SK-N-SH (cell line): ENCODE measurements around the gene TNK2.

ENCODE experiments used
- CTCF ChIP-seq: fragments of 200-600 bp; sonication (generic); IDR thresholded peaks from 2 replicates; pipeline ENCODE4 v1.6.1; 2017; ENCODE audit warnings: antibody characterized with exemption, mild to moderate bottlenecking, moderate library complexity
- FOXJ3 ChIP-seq: sonication (generic); formaldehyde crosslinking; IDR thresholded peaks from 2 replicates; pipeline ENCODE4 v1.5.1; 2020; ENCODE audit warnings: mild to moderate bottlenecking, missing genetic modification reagents
- MAX ChIP-seq: IDR thresholded peaks from 2 replicates; pipeline ENCODE4 v1.4.0; 2012; ENCODE audit warnings: low read depth
- MEF2A ChIP-seq: IDR thresholded peaks from 2 replicates; pipeline ENCODE4 v1.4.0; 2012; ENCODE audit warnings: low read depth, borderline replicate concordance
- YY1 ChIP-seq: IDR thresholded peaks from 2 replicates; pipeline ENCODE4 v1.4.0; 2012; ENCODE audit warnings: low read depth, mild to moderate bottlenecking

DNA sequence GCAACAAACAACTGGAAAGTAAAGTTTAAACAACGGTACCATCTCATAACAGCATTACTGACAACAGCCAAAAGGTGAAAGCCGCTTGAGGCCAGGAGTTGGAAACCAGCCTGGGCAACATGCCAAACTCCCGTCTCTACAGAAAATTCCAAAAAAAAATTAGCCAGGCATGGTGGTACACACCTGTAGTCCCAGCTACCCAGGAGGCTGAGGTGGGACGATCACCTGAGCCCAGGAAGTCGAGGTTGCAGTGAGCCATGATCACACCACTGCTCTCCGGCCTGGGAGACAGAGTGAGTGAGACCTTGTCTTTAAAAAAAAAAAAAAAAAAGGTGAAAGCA lies 4.4 kb downstream of the TNK2 start:
- TF ChIP-seq MEF2A (no peak), CTCF (no peak), MAX (no peak), YY1 (no peak), FOXJ3 (CRISPR knock-in tag) (no peak)
